ENCODE measurements around the gene ALX4.

The ALX4 gene

DNA sequence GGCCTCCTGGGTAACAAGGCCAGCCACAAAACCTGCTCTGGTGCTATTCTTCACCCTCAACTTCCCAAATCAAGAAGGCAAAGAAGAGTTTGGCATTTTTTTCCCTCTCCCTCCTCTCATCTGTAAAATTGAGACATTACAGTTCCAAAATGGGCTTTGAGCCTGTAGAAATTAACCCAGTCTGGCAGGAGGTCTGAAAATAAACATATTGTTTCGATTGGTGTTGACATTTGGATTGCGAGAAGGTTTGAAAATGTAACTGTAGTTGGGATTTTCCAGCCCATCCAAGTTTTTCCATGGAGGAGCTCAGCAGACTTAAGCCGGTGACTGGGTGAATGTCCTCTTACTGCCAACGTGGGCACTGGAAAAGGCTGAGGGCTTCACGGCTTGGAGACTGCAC lies 35.0 kb upstream of the ALX4 start:
- Histone ChIP-seq H3K36me3 (ENCODE audit: insufficient read depth, low read length) (no peaks in the 10 kb centered on the region), H3K4me3 (ENCODE audit: low read length) (no peak overlapping the region), H2AFZ (ENCODE audit: low read depth, low read length) (no peak overlapping the region), H3K27me3 (ENCODE audit: insufficient read depth, low read length) (peaks cover 23% of the 10 kb centered on the region), H3K9me3 (ENCODE audit: low read length) (no peaks in the 10 kb centered on the region), H3K4me1 (ENCODE audit: insufficient read depth, low read length) (peaks cover 10% of the 10 kb centered on the region)

DNA sequence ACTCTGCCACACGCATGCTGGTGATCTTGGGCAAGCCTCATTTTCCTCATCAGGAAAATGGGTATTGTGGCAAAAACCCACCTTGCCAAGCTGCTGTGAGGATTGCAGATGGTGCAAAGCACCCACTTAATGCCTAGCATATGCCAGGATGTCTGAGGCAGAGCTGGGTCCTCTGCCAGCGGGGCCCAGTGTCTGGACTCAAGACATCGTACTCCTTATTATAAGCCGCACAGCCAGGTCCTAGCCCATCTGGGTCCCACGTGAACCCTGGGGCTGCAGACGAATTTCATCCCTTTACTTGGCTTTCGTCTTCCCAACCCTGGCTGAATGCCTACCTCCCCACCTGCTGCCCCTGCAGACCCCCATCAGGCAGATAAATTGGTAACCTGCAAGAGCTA lies 34.5 kb upstream of the ALX4 start:
- H3K4me3 ChIP-seq (ENCODE audit: low read length) = no peak overlapping the region
- H3K9me3 ChIP-seq (ENCODE audit: low read length) = no peaks in the 10 kb centered on the region
- H3K36me3 ChIP-seq (ENCODE audit: insufficient read depth, low read length) = no peaks in the 10 kb centered on the region
- H3K4me1 ChIP-seq (ENCODE audit: insufficient read depth, low read length) = peaks cover 10% of the 10 kb centered on the region
- peaks cover 25% of the 10 kb centered on the region for H3K27me3 ChIP-seq (ENCODE audit: insufficient read depth, low read length)
- no peak overlapping the region for H2AFZ ChIP-seq (ENCODE audit: low read depth, low read length)

DNA sequence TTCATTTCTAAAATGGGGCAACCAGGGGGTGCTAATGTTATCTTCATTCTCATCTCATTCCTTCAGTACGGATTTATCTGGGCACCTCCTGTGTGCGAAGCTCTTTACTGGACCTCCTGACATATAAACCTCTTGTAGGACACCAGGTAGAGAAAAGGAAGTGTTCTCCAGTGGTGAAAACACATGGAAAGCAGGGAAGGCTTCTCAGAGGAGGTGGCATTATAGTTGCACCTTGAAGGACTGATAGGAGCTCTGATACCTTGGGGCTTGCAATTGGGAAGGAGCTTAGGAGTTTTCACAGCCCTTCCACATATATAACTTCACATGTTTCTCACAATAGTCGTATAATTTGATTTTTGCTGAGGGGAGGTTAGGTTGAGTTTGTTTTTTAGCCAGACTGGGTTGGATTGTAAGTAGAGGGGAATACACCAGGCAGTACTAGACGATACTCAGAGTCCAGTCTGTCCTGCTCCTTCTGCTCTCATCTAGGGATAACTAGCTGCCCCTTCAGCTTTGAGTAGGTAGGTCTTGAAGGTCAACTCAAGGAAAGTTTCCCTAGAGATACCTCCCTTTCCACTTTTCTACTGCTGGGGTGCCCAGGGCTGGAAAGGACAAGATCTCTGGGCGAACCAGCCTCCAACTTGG lies 34.0 kb upstream of the ALX4 start:
- Histone ChIP-seq H2AFZ (ENCODE audit: low read depth, low read length) (no peak overlapping the region), H3K27me3 (ENCODE audit: insufficient read depth, low read length) (peaks cover 25% of the 10 kb centered on the region), H3K4me1 (ENCODE audit: insufficient read depth, low read length) (peaks cover 10% of the 10 kb centered on the region), H3K9me3 (ENCODE audit: low read length) (no peaks in the 10 kb centered on the region), H3K36me3 (ENCODE audit: insufficient read depth, low read length) (no peaks in the 10 kb centered on the region), H3K4me3 (ENCODE audit: low read length) (no peak overlapping the region)

DNA sequence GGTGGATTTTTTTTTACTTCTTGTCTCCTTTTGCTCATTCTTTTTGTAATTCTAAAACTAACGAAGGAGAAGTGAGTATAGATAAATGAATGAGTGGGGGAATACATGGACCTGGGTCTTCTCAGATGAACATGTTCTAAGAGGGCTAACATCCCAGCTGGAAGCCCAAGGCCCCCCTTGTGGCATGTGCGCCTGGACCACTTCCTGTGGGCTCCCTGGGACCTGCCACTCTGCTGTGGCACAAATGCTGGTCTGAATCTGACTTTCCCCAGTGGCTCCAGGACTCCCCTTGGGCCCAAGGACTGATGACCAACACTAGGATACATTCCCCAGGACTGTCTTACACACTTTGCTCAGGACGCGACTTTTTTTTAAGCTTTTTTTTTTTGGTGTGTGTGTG lies 32.7 kb upstream of the ALX4 start:
- Histone ChIP-seq H2AFZ (ENCODE audit: low read depth, low read length) (no peak overlapping the region), H3K9me3 (ENCODE audit: low read length) (no peaks in the 10 kb centered on the region), H3K4me1 (ENCODE audit: insufficient read depth, low read length) (peaks cover 5% of the 10 kb centered on the region), H3K4me3 (ENCODE audit: low read length) (no peak overlapping the region), H3K27me3 (ENCODE audit: insufficient read depth, low read length) (peaks cover 36% of the 10 kb centered on the region), H3K36me3 (ENCODE audit: insufficient read depth, low read length) (no peaks in the 10 kb centered on the region)

DNA sequence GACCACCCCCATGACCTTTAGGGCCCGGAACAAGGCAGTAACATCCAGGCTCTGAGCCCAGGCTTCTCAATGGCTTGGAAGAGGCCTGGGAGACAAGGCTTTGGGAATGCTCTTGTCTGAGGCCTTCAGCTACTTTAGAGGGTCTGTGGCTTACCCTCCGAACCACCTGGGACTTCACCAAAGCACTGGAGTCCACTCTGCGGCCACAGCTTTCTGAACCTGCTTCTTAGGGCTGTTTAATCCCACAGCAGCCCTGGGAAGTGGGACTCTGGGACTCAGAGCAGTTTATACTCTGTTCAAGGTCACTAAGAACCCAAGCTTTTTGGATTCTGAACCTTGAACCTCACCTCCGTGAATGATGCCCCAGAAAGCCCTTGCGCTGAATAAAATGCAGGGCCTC lies 30.7 kb upstream of the ALX4 start:
- Histone ChIP-seq H3K36me3 (ENCODE audit: insufficient read depth, low read length) (no peaks in the 10 kb centered on the region), H3K4me3 (ENCODE audit: low read length) (no peak overlapping the region), H3K27me3 (ENCODE audit: insufficient read depth, low read length) (peaks cover 55% of the 10 kb centered on the region), H2AFZ (ENCODE audit: low read depth, low read length) (no peak overlapping the region), H3K9me3 (ENCODE audit: low read length) (no peaks in the 10 kb centered on the region), H3K4me1 (ENCODE audit: insufficient read depth, low read length) (no peaks in the 10 kb centered on the region)

DNA sequence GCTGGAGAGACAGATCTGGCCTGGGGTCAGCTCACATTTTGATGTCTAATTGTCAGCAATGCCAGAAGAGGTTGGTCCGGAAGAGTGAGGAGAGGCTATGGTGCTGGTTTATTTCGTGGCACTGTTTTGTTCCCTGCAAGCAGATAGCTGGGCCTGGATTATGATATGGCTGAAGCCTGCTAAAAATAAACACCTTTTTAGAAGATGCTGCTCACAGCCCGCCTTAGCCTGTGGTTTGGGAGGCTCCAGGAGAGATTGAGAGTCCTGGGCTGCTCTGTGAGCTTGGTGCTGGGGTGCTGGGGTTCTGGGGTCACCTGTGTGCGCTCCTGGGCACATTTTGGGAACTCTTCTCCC lies 29.6 kb upstream of the ALX4 start:
- H2AFZ ChIP-seq (ENCODE audit: low read depth, low read length) = no peak overlapping the region
- no peak overlapping the region for H3K4me3 ChIP-seq (ENCODE audit: low read length)
- H3K27me3 ChIP-seq (ENCODE audit: insufficient read depth, low read length) = peaks cover 66% of the 10 kb centered on the region
- no peaks in the 10 kb centered on the region for H3K36me3 ChIP-seq (ENCODE audit: insufficient read depth, low read length)
- no peaks in the 10 kb centered on the region for H3K9me3 ChIP-seq (ENCODE audit: low read length)
- H3K4me1 ChIP-seq (ENCODE audit: insufficient read depth, low read length) = no peaks in the 10 kb centered on the region

DNA sequence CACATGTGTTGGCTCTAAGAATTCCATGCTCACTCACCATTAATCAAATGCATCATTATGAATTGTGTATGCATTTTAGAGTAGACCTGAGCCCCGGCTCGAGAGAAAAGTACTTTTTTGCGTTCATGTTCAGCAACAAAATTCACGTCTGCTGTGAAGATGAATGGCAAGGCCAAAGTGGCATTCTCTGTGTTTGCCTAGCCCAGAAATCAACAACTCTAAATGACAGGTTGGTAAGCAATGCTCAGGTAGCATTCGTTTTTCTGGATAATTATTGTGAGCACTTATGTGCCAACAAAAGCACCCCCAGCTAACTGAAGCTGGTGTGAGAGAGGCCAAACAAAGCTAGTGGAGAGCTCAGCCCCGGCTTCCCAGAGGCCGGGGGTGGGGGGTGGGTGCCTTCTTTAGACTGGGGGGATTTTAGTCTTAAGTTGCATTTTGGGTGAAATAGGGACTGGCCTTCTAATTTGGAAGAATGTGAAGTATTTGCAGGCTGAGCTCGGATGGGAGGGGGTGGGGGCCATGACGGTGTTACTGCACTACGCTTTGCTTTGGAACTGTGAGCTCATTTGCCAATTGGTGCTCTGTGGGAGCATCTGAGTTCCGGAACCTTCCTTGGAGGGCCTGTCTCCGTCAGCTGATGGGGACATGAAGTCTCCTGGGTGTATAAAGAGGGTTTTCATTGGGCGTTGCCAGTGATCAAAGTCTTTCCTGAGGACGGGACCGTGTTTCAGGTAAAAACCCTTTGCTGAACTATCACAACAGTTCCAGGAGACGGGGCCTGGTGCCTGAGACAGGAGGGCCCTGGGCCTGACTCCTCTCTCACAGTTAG lies 29.0 kb upstream of the ALX4 start:
- H3K36me3 ChIP-seq (ENCODE audit: insufficient read depth, low read length) = no peaks in the 10 kb centered on the region
- H3K4me3 ChIP-seq (ENCODE audit: low read length) = no peak overlapping the region
- H3K4me1 ChIP-seq (ENCODE audit: insufficient read depth, low read length) = no peaks in the 10 kb centered on the region
- no peak overlapping the region for H2AFZ ChIP-seq (ENCODE audit: low read depth, low read length)
- peaks cover 72% of the 10 kb centered on the region for H3K27me3 ChIP-seq (ENCODE audit: insufficient read depth, low read length)
- H3K9me3 ChIP-seq (ENCODE audit: low read length) = no peaks in the 10 kb centered on the region

DNA sequence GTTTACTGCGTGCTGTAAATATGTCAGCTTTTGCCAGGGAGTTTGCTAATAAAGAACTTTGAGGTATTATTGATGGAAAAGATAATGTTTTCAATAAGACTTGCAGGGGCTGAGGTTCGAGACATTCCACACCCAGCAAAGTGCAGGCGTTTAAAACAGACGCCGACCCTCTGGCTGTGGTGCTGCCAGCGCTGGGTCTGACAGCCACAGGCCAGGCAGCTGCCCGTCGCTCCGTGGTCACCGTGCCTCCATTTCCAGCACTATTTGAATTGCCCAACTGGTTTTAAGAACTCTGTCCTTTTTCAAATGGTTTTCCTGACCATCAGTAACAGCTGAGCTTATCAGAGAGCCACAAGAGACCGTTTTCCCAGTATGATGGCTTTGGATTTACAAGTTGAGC lies 28.1 kb upstream of the ALX4 start:
- H3K27me3 ChIP-seq (ENCODE audit: insufficient read depth, low read length) = peaks cover 77% of the 10 kb centered on the region

DNA sequence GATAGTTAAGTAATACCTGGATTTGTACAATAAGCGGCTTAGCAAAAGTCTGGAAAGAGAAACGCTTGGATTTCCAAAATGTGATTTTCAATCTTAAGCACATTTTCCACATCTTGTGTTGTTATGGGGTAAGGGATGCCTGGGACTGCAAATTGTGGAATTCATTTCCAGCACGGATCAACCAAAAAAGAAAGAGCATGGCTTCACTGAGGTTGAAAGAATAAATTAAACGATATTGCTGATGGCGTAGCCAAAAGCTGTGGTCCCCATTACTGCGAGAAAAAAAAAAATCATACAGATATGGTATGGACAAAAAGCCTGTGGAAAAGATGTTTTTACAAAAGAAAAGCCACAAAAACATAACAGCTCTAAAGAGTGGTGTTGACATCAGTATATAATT lies 26.0 kb upstream of the ALX4 start:
- Histone ChIP-seq H3K36me3 (ENCODE audit: insufficient read depth, low read length) (no peaks in the 10 kb centered on the region), H3K27me3 (ENCODE audit: insufficient read depth, low read length) (peaks cover 82% of the 10 kb centered on the region), H3K9me3 (ENCODE audit: low read length) (peaks cover 2% of the 10 kb centered on the region), H3K4me3 (ENCODE audit: low read length) (no peak overlapping the region), H3K4me1 (ENCODE audit: insufficient read depth, low read length) (no peaks in the 10 kb centered on the region), H2AFZ (ENCODE audit: low read depth, low read length) (no peak overlapping the region)

More for the DNA sequence above, 28.1 kb upstream of the ALX4 start:
- H3K9me3 ChIP-seq (ENCODE audit: low read length) = peaks cover 2% of the 10 kb centered on the region
- H2AFZ ChIP-seq (ENCODE audit: low read depth, low read length) = no peak overlapping the region
- no peak overlapping the region for H3K4me3 ChIP-seq (ENCODE audit: low read length)
- H3K36me3 ChIP-seq (ENCODE audit: insufficient read depth, low read length) = no peaks in the 10 kb centered on the region
- H3K4me1 ChIP-seq (ENCODE audit: insufficient read depth, low read length) = no peaks in the 10 kb centered on the region

DNA sequence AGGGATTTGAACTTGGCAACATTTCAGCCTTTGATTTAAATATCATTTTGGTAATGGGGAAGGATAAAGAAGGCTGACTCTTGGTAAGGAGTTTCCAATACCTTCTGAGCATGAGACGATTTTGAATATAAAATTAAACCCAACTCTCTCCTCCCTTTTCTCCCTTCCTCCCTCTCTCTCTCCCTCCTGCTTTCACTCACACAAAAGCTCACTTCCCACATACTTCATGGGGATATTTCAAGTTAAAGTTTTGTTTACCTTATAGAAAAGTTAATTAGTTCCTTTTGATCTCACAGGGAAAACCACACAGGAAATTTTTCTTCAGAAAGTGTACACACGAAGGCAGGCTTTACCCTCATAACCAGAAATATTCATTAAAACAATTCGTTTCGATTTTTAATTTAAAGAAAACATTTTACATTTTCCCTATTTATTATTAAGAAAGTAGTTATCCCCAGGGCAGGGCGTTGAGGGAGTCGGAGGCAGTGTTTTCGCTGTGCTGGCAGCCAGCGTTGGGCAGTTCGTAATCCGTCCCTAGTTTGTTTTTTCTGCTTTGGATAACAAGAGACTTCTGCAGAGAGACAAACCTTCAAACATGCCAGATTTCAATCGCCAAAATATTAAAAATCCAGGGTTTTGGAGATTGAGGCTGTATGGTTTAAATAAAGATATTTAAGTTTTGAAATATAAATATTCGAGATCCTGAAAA lies 25.3 kb upstream of the ALX4 start:
- Histone ChIP-seq H3K36me3 (ENCODE audit: insufficient read depth, low read length) (no peaks in the 10 kb centered on the region), H3K4me3 (ENCODE audit: low read length) (no peak overlapping the region), H3K27me3 (ENCODE audit: insufficient read depth, low read length) (peaks cover 79% of the 10 kb centered on the region), H3K4me1 (ENCODE audit: insufficient read depth, low read length) (no peaks in the 10 kb centered on the region), H3K9me3 (ENCODE audit: low read length) (peaks cover 2% of the 10 kb centered on the region), H2AFZ (ENCODE audit: low read depth, low read length) (no peak overlapping the region)

DNA sequence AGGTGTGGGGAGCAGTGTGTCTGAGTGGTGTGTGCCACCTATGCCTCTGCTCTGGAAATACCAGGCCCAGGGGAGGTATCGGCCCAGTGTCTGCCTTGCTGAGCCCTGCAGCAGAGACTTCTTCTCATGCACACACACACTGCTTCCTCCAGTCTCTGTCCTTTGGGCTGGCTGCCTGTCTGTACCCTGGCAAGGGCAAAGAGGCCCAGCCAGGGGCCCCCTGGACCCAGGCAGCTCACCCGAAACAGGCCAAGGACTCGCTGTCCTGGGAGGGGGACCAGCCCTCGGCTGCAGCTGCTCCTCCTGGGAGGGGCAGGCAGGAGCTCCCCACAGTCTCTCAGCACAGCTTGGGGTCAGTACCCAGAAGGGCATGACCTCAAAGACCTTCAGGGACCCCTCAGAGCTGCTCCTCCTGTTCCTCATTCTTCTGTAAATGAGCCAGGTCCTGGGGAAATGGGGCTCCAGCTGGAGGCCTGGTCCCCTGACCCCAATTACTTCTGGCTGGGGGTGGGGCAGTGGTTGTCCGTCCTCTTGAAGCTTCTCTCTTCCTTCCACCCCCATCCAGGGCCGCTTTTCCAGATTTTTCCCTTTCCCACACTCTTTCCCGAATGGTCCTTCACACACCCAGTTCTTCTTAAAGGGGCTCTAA lies 24.5 kb upstream of the ALX4 start:
- Histone ChIP-seq H3K4me3 (ENCODE audit: low read length) (no peak overlapping the region), H2AFZ (ENCODE audit: low read depth, low read length) (no peak overlapping the region), H3K4me1 (ENCODE audit: insufficient read depth, low read length) (no peaks in the 10 kb centered on the region), H3K27me3 (ENCODE audit: insufficient read depth, low read length) (peaks cover 81% of the 10 kb centered on the region), H3K36me3 (ENCODE audit: insufficient read depth, low read length) (no peaks in the 10 kb centered on the region), H3K9me3 (ENCODE audit: low read length) (peaks cover 2% of the 10 kb centered on the region)

DNA sequence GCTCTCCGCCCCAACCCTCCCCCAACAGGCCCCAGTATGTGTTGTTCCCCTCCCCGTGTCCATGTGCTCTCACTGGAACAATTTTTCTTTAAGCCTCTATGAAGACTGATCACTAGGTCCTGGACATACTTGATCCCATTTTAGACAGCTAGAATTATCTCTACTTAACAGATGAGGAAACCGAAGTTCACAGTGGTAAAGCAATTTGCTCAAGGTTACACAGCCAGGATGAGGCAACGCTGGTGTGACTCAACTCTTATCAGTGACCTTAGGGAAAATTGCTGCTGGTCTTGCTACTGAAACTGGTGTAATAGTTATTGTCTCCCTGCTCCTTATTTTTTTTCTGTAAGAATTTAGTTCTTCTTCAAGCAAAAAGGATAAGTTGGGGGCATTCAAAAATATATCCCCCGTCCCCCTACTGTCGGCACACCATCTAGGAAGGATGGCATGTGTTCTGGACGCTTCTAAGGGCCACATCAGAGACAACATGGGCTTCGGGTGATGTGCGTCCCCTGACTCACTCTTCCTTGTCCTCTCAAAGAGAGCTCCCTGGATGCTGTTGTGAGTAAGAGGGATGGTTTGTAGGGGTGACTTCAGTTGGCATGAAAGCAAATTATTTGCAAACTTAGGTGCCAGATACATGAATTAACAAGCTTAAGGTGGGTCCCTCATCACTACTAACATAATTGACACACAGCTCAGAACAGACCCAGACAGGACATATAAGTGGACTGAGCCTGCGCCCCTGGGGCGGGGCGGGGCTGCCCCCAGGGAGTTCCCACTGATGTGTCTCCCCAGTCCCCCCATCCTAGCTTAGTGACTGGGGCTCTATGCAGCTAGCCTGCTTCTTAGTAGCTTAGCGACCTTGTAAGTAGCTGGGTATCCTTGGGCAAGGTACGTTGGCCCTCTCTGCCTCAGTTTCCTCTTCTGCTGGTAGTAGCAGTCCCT lies 23.6 kb upstream of the ALX4 start:
- H2AFZ ChIP-seq (ENCODE audit: low read depth, low read length) = no peak overlapping the region
- H3K36me3 ChIP-seq (ENCODE audit: insufficient read depth, low read length) = no peaks in the 10 kb centered on the region
- H3K4me3 ChIP-seq (ENCODE audit: low read length) = no peak overlapping the region
- H3K9me3 ChIP-seq (ENCODE audit: low read length) = peaks cover 2% of the 10 kb centered on the region
- no peaks in the 10 kb centered on the region for H3K4me1 ChIP-seq (ENCODE audit: insufficient read depth, low read length)
- peaks cover 78% of the 10 kb centered on the region for H3K27me3 ChIP-seq (ENCODE audit: insufficient read depth, low read length)

Data from neuron (in vitro differentiated cells).